Measurements from ENCODE around the gene STRA8. TPM values are rescaled to one million over a fixed set of nuclear protein-coding genes. Genes with fewer than 3 reads are reported as not detected.

The STRA8 gene
- not detected for total RNA-seq

- no peak within 1 kb of the TSS for H3K27ac ChIP-seq
- no peaks in the 10 kb centered on the region for H3K9me3 ChIP-seq
- H3K4me1 ChIP-seq: no peaks in the 10 kb centered on the region
- H3K4me3 ChIP-seq: no peak within 1 kb of the TSS
- H3K27me3 ChIP-seq: no peaks in the 10 kb centered on the region
- DNase-seq (no peak), ATAC-seq (no peak)
- no peaks in the 10 kb centered on the region for H3K36me3 ChIP-seq
- intact Hi-C loops (cut with DNase I; ENCODE audit: low total_unique reads) (no loop called here), in situ Hi-C loops (cut with MboI; ENCODE audit: low sequenced_read_pairs in 4 of 4) (loop anchor here in 1 of 4 donors (25.0 kb wide), 1 partner anchor 1096 kb away; the partner anchor contains the start of gene LRGUK)
- TF ChIP-seq CTCF (IDR thresholded peaks at IDR 0.05 in 4 of 5, conservative IDR thresholded peaks at IDR 0.05 in 1 of 5): no peak
- no peak for TF ChIP-seq POLR2A (IDR thresholded peaks at IDR 0.05)
Observed at GRCh38 chr7:135233570-135233969, at the start of gene STRA8. Gene STRA8, plus strand, starts transcription at chr7:135233838. Its CDS starts 6,687 bp downstream, at chr7:135240525.

- Histone ChIP-seq H3K4me1 (peaks cover 0 to under 1% of the 10 kb centered on the region in 2 donors), H3K27ac (no peak overlapping the region), H3K36me3 (peaks cover 0 to 95% of the 10 kb centered on the region in 2 donors), H3K27me3 (no peaks in the 10 kb centered on the region), H3K4me3 (no peak overlapping the region), H3K9me3 (peaks cover 0 to 7% (median 0%) of the 10 kb centered on the region in 3 donors)
- in situ Hi-C loops (cut with MboI; ENCODE audit: low sequenced_read_pairs in 4 of 4): loop anchor here in 2 of 4 donors (25.0 kb wide), 2 partner anchors 197 to 522 kb away; partner anchors contain the start of gene AGBL3 (in 1 of the 2)
- ATAC-seq (peak in 1 of 2 donors; percentile 27), DNase-seq (no peak)
- TF ChIP-seq CTCF (IDR thresholded peaks at IDR 0.05 in 4 of 5, conservative IDR thresholded peaks at IDR 0.05 in 1 of 5) (no peak), POLR2A (IDR thresholded peaks at IDR 0.05) (no peak)
- intact Hi-C loops (cut with DNase I; ENCODE audit: low total_unique reads): no loop called here
Observed at GRCh38 chr7:135184254-135184841, 49.3 kb upstream of the STRA8 start.

- peaks cover 0 to 5% of the 10 kb centered on the region in 2 donors for H3K4me1 ChIP-seq
- DNase-seq (no peak), ATAC-seq (peak in 1 of 2 donors; percentile 33)
- TF ChIP-seq CTCF (IDR thresholded peaks at IDR 0.05 in 4 of 5, conservative IDR thresholded peaks at IDR 0.05 in 1 of 5): no peak
- TF ChIP-seq POLR2A (IDR thresholded peaks at IDR 0.05): no peak
- H3K9me3 ChIP-seq: peaks cover 0 to 4% (median 0%) of the 10 kb centered on the region in 3 donors
- H3K27ac ChIP-seq: peak overlapping the region in 1 of 4 donors; percentile 41
- intact Hi-C loops (cut with DNase I; ENCODE audit: low total_unique reads): no loop called here
- peaks cover 0 to 94% of the 10 kb centered on the region in 2 donors for H3K36me3 ChIP-seq
- in situ Hi-C loops (cut with MboI; ENCODE audit: low sequenced_read_pairs in 4 of 4): loop anchor here in 2 of 4 donors (25.0 kb wide), 2 partner anchors 198 to 523 kb away; partner anchors contain the start of gene AGBL3 (in 1 of the 2)
- H3K27me3 ChIP-seq: no peaks in the 10 kb centered on the region
- no peak overlapping the region for H3K4me3 ChIP-seq
Observed at GRCh38 chr7:135185471-135186260, 48.0 kb upstream of the STRA8 start.

GRCh38 chr7:135186261-135186540 is 47.4 kb upstream of the STRA8 start:
- in situ Hi-C loops (cut with MboI; ENCODE audit: low sequenced_read_pairs in 4 of 4): loop anchor here in 2 of 4 donors (25.0 kb wide), 2 partner anchors 199 to 524 kb away; partner anchors contain the start of gene AGBL3 (in 1 of the 2)
- H3K27me3 ChIP-seq: no peaks in the 10 kb centered on the region
- H3K36me3 ChIP-seq: peaks cover 0 to 89% of the 10 kb centered on the region in 2 donors
- H3K4me3 ChIP-seq: no peak overlapping the region
- no peak for DNase-seq
- ATAC-seq: no peak
- H3K9me3 ChIP-seq: peaks cover 0 to under 1% (median 0%) of the 10 kb centered on the region in 3 donors
- intact Hi-C loops (cut with DNase I; ENCODE audit: low total_unique reads): no loop called here
- peaks cover 0 to 5% of the 10 kb centered on the region in 2 donors for H3K4me1 ChIP-seq
- TF ChIP-seq POLR2A (IDR thresholded peaks at IDR 0.05) (no peak), CTCF (IDR thresholded peaks at IDR 0.05 in 4 of 5, conservative IDR thresholded peaks at IDR 0.05 in 1 of 5) (no peak)
- no peak overlapping the region for H3K27ac ChIP-seq
